ENCODE results near the gene NPHP4.

GRCh38 chr1:5890346-5891106 lies 101.7 kb downstream of the NPHP4 start:
- TF ChIP-seq EZH2phosphoT487 (IDR thresholded peaks at IDR 0.05; ENCODE audit: borderline replicate concordance, low read length) (no peak), CTCF (conservative IDR thresholded peaks at IDR 0.05; ENCODE audit: low read depth, low read length) (no peak), EZH2 (IDR thresholded peaks at IDR 0.05; ENCODE audit: low read length, unreplicated experiment) (no peak)
